SH-SY5Y (cell line): ENCODE results near the gene MEIKIN.

ENCODE experiments used
- GATA2 ChIP-seq: IDR thresholded peaks from 2 replicates; pipeline ENCODE4 v1.6.1; 2011; ENCODE audit warnings: mild to moderate bottlenecking, low read depth, low read length
- GATA3 ChIP-seq: IDR thresholded peaks from 2 replicates; pipeline ENCODE4 v1.6.1; 2011; ENCODE audit warnings: low read depth, mild to moderate bottlenecking, low read length, moderate library complexity

DNA sequence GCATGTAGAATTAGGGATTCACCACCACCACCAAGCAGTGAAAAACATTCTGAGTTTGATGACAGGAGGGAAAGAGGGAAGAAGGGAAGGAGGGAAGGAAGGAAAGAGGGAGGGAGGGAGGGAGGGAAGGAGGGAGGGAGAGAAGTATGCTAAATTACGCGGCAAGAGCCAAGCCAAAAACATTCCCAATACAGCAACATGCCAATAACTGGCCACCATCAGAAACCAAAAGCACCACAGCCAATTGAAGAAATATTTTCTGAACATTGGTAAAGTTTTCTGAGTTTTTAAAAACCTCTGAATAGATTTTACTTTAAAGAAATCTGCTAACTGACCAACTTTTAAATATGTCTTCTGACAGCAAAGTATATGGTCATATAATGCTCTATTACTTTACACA lies 184.7 kb downstream of the MEIKIN start:
- TF ChIP-seq GATA2 (no peak), GATA3 (no peak)
